Fibroblast of lung (primary cell): Measurements from ENCODE around the gene HABP2. TPM values are rescaled to one million over a fixed set of nuclear protein-coding genes. Genes with fewer than 3 reads are reported as not detected.

Source experiments
- DNase-seq, 2 donors: peaks; one replicate each; pipeline versions ENCODE4 v3.0.0 to v3.0.0-alpha.2; 2010; ENCODE audit warnings: low read depth in 2 of 2
- H2AFZ ChIP-seq: 2 replicates; pipeline ENCODE4 v1.5.1; 2012; ENCODE audit warnings: low read length, control low read depth, inconsistent platforms
- H3K27ac ChIP-seq: 2 replicates; pipeline ENCODE4 v1.5.1; 2011; ENCODE audit warnings: low read length, control low read depth; ENCODE audit not compliant: insufficient read depth
- H3K27me3 ChIP-seq: 2 replicates; pipeline ENCODE4 v1.5.1; 2011; ENCODE audit warnings: mild to moderate bottlenecking, low read length; ENCODE audit not compliant: control insufficient read depth, insufficient read depth
- H3K36me3 ChIP-seq: 2 replicates; pipeline ENCODE4 v1.5.1; 2011; ENCODE audit warnings: low read length; ENCODE audit not compliant: control insufficient read depth, insufficient read depth
- H3K4me1 ChIP-seq: 2 replicates; pipeline ENCODE4 v1.5.1; 2011; ENCODE audit warnings: low read length; ENCODE audit not compliant: control insufficient read depth, insufficient read depth; ENCODE audit errors: extremely low read depth
- H3K4me2 ChIP-seq: 2 replicates; pipeline ENCODE4 v1.5.1; 2011; ENCODE audit warnings: low read length, control low read depth; ENCODE audit not compliant: insufficient read depth; ENCODE audit errors: extremely low read depth
- H3K4me3 ChIP-seq, 4 experiments: fragments of 200-600 bp in 1 of 4; sonication (generic) in 1 of 4; replicated peaks in 1 of 4; 2 replicates each; pipeline ENCODE4 v1.5.1; 2011 to 2016; ENCODE audit warnings: low read length in 4 of 4, low read depth in 3 of 4, mild to moderate bottlenecking in 3 of 4, control low read depth in 2 of 4, inconsistent platforms in 1 of 4, mixed read lengths in 1 of 4; ENCODE audit not compliant: insufficient read depth in 1 of 4; ENCODE audit errors: control extremely low read depth in 1 of 4
- H3K79me2 ChIP-seq: 2 replicates; pipeline ENCODE4 v1.5.1; 2012; ENCODE audit warnings: mild to moderate bottlenecking, low read length, inconsistent platforms; ENCODE audit not compliant: control insufficient read depth, insufficient read depth
- H3K9ac ChIP-seq: 2 replicates; pipeline ENCODE4 v1.5.1; 2011; ENCODE audit warnings: mild to moderate bottlenecking, low read length, control low read depth; ENCODE audit not compliant: insufficient read depth
- H3K9me3 ChIP-seq: 2 replicates; pipeline ENCODE4 v1.5.1; 2012; ENCODE audit warnings: low read depth, low read length; ENCODE audit not compliant: control insufficient read depth, insufficient read depth
- H4K20me1 ChIP-seq: 2 replicates; pipeline ENCODE4 v1.5.1; 2011; ENCODE audit warnings: low read length; ENCODE audit not compliant: control insufficient read depth, insufficient read depth; ENCODE audit errors: extremely low read depth
- CTCF ChIP-seq, 2 donors: IDR thresholded peaks in 1 of 2; conservative IDR thresholded peaks in 1 of 2; 1 replicate in 1 of 2; 2 replicates in 1 of 2; pipeline ENCODE4 v1.5.1; 2011 to 2012; ENCODE audit warnings: low read length in 2 of 2, control low read depth in 1 of 2, inconsistent platforms in 1 of 2, low read depth in 1 of 2, mild to moderate bottlenecking in 1 of 2
- EZH2 ChIP-seq: IDR thresholded peaks from 2 replicates; pipeline ENCODE4 v1.5.1; 2012; ENCODE audit warnings: low read length, control low read depth, mild to moderate bottlenecking; ENCODE audit errors: missing control alignments
- polyA plus RNA-seq, 2 donors: library from polyadenylated mRNA; depleted of rRNA in 1 of 2; stranded (reverse) in 1 of 2; unstranded in 1 of 2; fragments of >200 nt; gene quantifications; 2 replicates each; pipeline ENCODE4 v1.2.1, GENCODE V29; 2011 to 2012; ENCODE audit warnings: missing spikeins in 1 of 2
- total RNA-seq: library from RNA; depleted of rRNA; stranded (reverse); fragments of >200 nt; gene quantifications from 2 replicates; pipeline ENCODE4 v1.2.1, GENCODE V29; 2014

Gene HABP2
- total and polyA plus RNA-seq, 2 donors (not counting 1 experiment from before 2014, with no cell fraction given), result not detected

- Histone ChIP-seq H3K9ac (no peak overlapping the region), H3K79me2 (no peaks in the 10 kb centered on the region), H4K20me1 (no peaks in the 10 kb centered on the region), H3K27me3 (no peaks in the 10 kb centered on the region), H3K36me3 (no peaks in the 10 kb centered on the region), H3K27ac (no peak overlapping the region), H3K4me2 (no peak overlapping the region), H3K9me3 (no peaks in the 10 kb centered on the region), H3K4me3 (no peak overlapping the region), H2AFZ (no peak overlapping the region), H3K4me1 (no peaks in the 10 kb centered on the region)
- TF ChIP-seq EZH2, result no peak
- no peak for TF ChIP-seq CTCF (conservative IDR thresholded peaks at IDR 0.05 in 1 of 2, IDR thresholded peaks at IDR 0.05 in 1 of 2; ENCODE audit: low read depth in 1 of 2, low read length in 2 of 2)
- no peak for DNase-seq
Measured at GRCh38 chr10:113613427-113613826, 60.6 kb downstream of the HABP2 start.

- no peak overlapping the region for H3K9ac ChIP-seq
- no peak overlapping the region for H3K4me2 ChIP-seq
- TF ChIP-seq EZH2 (no peak), CTCF (conservative IDR thresholded peaks at IDR 0.05 in 1 of 2, IDR thresholded peaks at IDR 0.05 in 1 of 2; ENCODE audit: low read depth in 1 of 2, low read length in 2 of 2) (no peak)
- no peaks in the 10 kb centered on the region for H3K4me1 ChIP-seq
- H3K27ac ChIP-seq, result no peak overlapping the region
- no peaks in the 10 kb centered on the region for H3K27me3 ChIP-seq
- H3K9me3 ChIP-seq, result no peaks in the 10 kb centered on the region
- H2AFZ ChIP-seq, result no peak overlapping the region
- H3K4me3 ChIP-seq, result no peak overlapping the region
- no peaks in the 10 kb centered on the region for H3K36me3 ChIP-seq
- H4K20me1 ChIP-seq, result no peaks in the 10 kb centered on the region
- H3K79me2 ChIP-seq, result no peaks in the 10 kb centered on the region
- no peak for DNase-seq
Measured at GRCh38 chr10:113613977-113614690, 61.3 kb downstream of the HABP2 start.

GRCh38 chr10:113616244-113617074 is 63.6 kb downstream of the HABP2 start:
- no peak for DNase-seq
- H2AFZ ChIP-seq, result no peak overlapping the region
- no peak overlapping the region for H3K27ac ChIP-seq
- no peaks in the 10 kb centered on the region for H3K27me3 ChIP-seq
- no peaks in the 10 kb centered on the region for H3K36me3 ChIP-seq
- H3K4me3 ChIP-seq, result no peak overlapping the region
- H3K79me2 ChIP-seq, result no peaks in the 10 kb centered on the region
- H3K4me1 ChIP-seq, result no peaks in the 10 kb centered on the region
- H3K9me3 ChIP-seq, result no peaks in the 10 kb centered on the region
- H3K9ac ChIP-seq, result no peak overlapping the region
- H3K4me2 ChIP-seq, result no peak overlapping the region
- no peaks in the 10 kb centered on the region for H4K20me1 ChIP-seq
- TF ChIP-seq CTCF (conservative IDR thresholded peaks at IDR 0.05 in 1 of 2, IDR thresholded peaks at IDR 0.05 in 1 of 2; ENCODE audit: low read depth in 1 of 2, low read length in 2 of 2) (peak; percentile 3 to 40), EZH2 (no peak)
